HepG2 (cell line): ENCODE results near the gene SLU7. TPM values are rescaled to one million over a fixed set of nuclear protein-coding genes. Genes with fewer than 3 reads are reported as not detected.

Experiments
- ATAC-seq: fragments of 200-7000 bp; cut with Tn5 transposase; 3 replicates; pipeline ENCODE4 v1.9.1; 2020; ENCODE audit warnings: mild to moderate bottlenecking, moderate library complexity
- BruUV-seq: library from RNA; stranded (reverse); fragments of 400-500 nt; replicated peaks from 2 replicates; lab custom pipeline; 2021; lab: Mats Ljungman, UMichigan
- CTCF ChIA-PET: fragments of 300-600 bp; formaldehyde crosslinking; extraction: SDS; loops from one replicate; lab custom pipeline; 2021; ENCODE audit warnings: low total read pairs, inconsistent platforms, low intra/inter-chr PET ratio; lab: Yijun Ruan, JAX
- POLR2A ChIA-PET: fragments of 350-600 bp; sonication (Branson Sonifier 250); formaldehyde crosslinking; loops from one replicate; lab custom pipeline; 2020; ENCODE audit warnings: antibody characterized with exemption, inconsistent platforms; lab: Yijun Ruan, JAX
- DNase-seq: peaks from one replicate; pipeline ENCODE4 v3.0.0-alpha.2; 2015; ENCODE audit warnings: low spot score
- FAIRE-seq: peaks from 3 replicates; lab custom pipeline; 2011; peaks lifted over from hg19 to GRCh38; lab: Jason Lieb, UNC
- H2AFZ ChIP-seq: one replicate; pipeline ENCODE4 v1.6.1; 2011; ENCODE audit warnings: low read length, inconsistent platforms
- H3K27ac ChIP-seq: fragments of 300-600 bp; 3 replicates; pipeline ENCODE4 v1.8.0; 2011; ENCODE audit warnings: mixed run types, mild to moderate bottlenecking, mixed read lengths, low read length, inconsistent platforms; ENCODE audit not compliant: insufficient read depth; ENCODE audit errors: extremely low read length
- H3K27me3 ChIP-seq, 2 experiments: fragments of 200-600 bp in 1 of 2; 2 replicates in 1 of 2; 3 replicates in 1 of 2; pipeline versions ENCODE4 v1.6.0 to v1.8.0; 2011; ENCODE audit warnings: low read length in 2 of 2, mild to moderate bottlenecking in 2 of 2, moderate library complexity in 2 of 2, inconsistent platforms in 1 of 2; ENCODE audit not compliant: insufficient read depth in 2 of 2, control insufficient read depth in 1 of 2
- H3K36me3 ChIP-seq, 2 experiments: fragments of 200-600 bp in 1 of 2; replicated peaks in 1 of 2; 2 replicates in 1 of 2; 3 replicates in 1 of 2; pipeline versions ENCODE4 v1.5.1 to v1.8.0; 2011; ENCODE audit warnings: low read length in 2 of 2, inconsistent platforms in 1 of 2; ENCODE audit not compliant: insufficient read depth in 2 of 2, control insufficient read depth in 1 of 2
- H3K4me1 ChIP-seq: 2 replicates; pipeline ENCODE4 v1.5.1; 2012; ENCODE audit warnings: low read length, inconsistent platforms; ENCODE audit not compliant: insufficient read depth
- H3K4me2 ChIP-seq: 2 replicates; pipeline ENCODE4 v1.6.0; 2011; ENCODE audit warnings: low read depth, low read length, inconsistent platforms
- H3K4me3 ChIP-seq, 3 experiments: fragments of 200-600 bp in 1 of 3; sonication (generic), shearing (Covaris generic) in 1 of 3; replicated peaks in 1 of 3; 2 replicates each; pipeline ENCODE4 v1.5.1; 2011 to 2016; ENCODE audit warnings: low read length in 3 of 3, inconsistent platforms in 2 of 3, low read depth in 2 of 3, mild to moderate bottlenecking in 2 of 3, control low read depth in 1 of 3, mixed read lengths in 1 of 3; ENCODE audit not compliant: insufficient read depth in 1 of 3
- H3K79me2 ChIP-seq: one replicate; pipeline ENCODE4 v1.6.1; 2011; ENCODE audit warnings: low read length, inconsistent platforms; ENCODE audit not compliant: insufficient read depth
- H3K9ac ChIP-seq: 2 replicates; pipeline ENCODE4 v1.6.0; 2011; ENCODE audit warnings: mild to moderate bottlenecking, low read depth, low read length, inconsistent platforms; ENCODE audit not compliant: insufficient read depth
- H3K9me3 ChIP-seq: 2 replicates; pipeline ENCODE4 v1.5.1; 2012; ENCODE audit warnings: mild to moderate bottlenecking, low read length
- H4K20me1 ChIP-seq: 2 replicates; pipeline ENCODE4 v1.6.0; 2011; ENCODE audit warnings: inconsistent platforms, mild to moderate bottlenecking, low read length, moderate library complexity; ENCODE audit not compliant: insufficient read depth
- CBX2 ChIP-seq, 2 experiments: fragments of 200-600 bp in 1 of 2; sonication (generic); formaldehyde crosslinking in 1 of 2; IDR thresholded peaks; 2 replicates each; pipeline versions ENCODE4 v1.7.0 to v1.8.1; 2018 to 2022; ENCODE audit warnings: low read depth in 2 of 2, low read length in 1 of 2, mild to moderate bottlenecking in 1 of 2, missing genetic modification reagents in 1 of 2
- ELF4 ChIP-seq: sonication (generic); formaldehyde crosslinking; IDR thresholded peaks from 2 replicates; pipeline ENCODE4 v1.5.0; 2020; ENCODE audit warnings: missing genetic modification reagents, mild to moderate bottlenecking, moderate library complexity, borderline replicate concordance
- HNF1B ChIP-seq: sonication (generic); formaldehyde crosslinking; IDR thresholded peaks from 2 replicates; pipeline ENCODE4 v1.5.1; 2020; ENCODE audit warnings: mild to moderate bottlenecking, moderate library complexity, missing genetic modification reagents
- ISX ChIP-seq: sonication (generic); formaldehyde crosslinking; conservative IDR thresholded peaks from 2 replicates; pipeline ENCODE4 v1.5.0; 2020; ENCODE audit warnings: missing genetic modification reagents
- JUN ChIP-seq: sonication (generic); formaldehyde crosslinking; IDR thresholded peaks from 2 replicates; pipeline ENCODE4 v1.4.0; 2020; ENCODE audit warnings: mild to moderate bottlenecking, missing genetic modification reagents
- SP2 ChIP-seq: sonication (generic); formaldehyde crosslinking; IDR thresholded peaks from 2 replicates; pipeline ENCODE4 v1.5.1; 2020; ENCODE audit warnings: mild to moderate bottlenecking, missing genetic modification reagents
- TFDP2 ChIP-seq: sonication (generic); formaldehyde crosslinking; IDR thresholded peaks from 2 replicates; pipeline ENCODE4 v1.4.0; 2020; ENCODE audit warnings: missing genetic modification reagents
- TP53 ChIP-seq: sonication (generic); formaldehyde crosslinking; conservative IDR thresholded peaks from 2 replicates; pipeline ENCODE4 v1.4.0; 2020; ENCODE audit warnings: missing genetic modification reagents
- ZNF552 ChIP-seq: sonication (generic); formaldehyde crosslinking; IDR thresholded peaks from 2 replicates; pipeline ENCODE4 v1.9.0; 2022; ENCODE audit warnings: missing genetic modification reagents, mild to moderate bottlenecking, borderline replicate concordance
- WGBS: methylation state at CpG from one replicate; pipeline ENCODE4 v1.1.6; 2017; ENCODE audit warnings: low lambda C conversion rate; 5-methylcytosine and 5-hydroxymethylcytosine counted together
- in situ Hi-C: cut with HindIII; loops from 2 replicates; pipeline ENCODE4 v1.10.0; 2017; ENCODE audit warnings: low pct_unique_long_range_greater_than_20kb; ENCODE audit not compliant: extremely low pct_ligation_motif_present
- intact Hi-C: fragments of 100-400 bp; cut with micrococcal nuclease; formaldehyde crosslinking; loops from one replicate; pipeline ENCODE4 v1.10.0; 2022; ENCODE audit not compliant: unreplicated experiment
- polyA plus RNA-seq, 8 experiments: library from polyadenylated mRNA; depleted of rRNA in 3 of 8; stranded (reverse) in 7 of 8; unstranded in 1 of 8; fragments of >200 nt; fragmentation: Illumina TruSeq in 4 of 8; extraction: Trizol in 4 of 8; gene quantifications; 2 replicates each; pipeline versions ENCODE4 v1.2.1 to v1.2.3, GENCODE V29; 2011 to 2016; ENCODE audit warnings: low read depth in 4 of 8, missing spikeins in 1 of 8, mixed read lengths in 1 of 8; ENCODE audit not compliant: insufficient read depth in 1 of 8
- total RNA-seq, 5 experiments: library from RNA; depleted of rRNA; stranded (reverse); fragments of >200 nt; fragmentation: Illumina TruSeq; extraction: Trizol; gene quantifications; 2 replicates each; pipeline ENCODE4 v1.2.3, GENCODE V29; 2016; ENCODE audit warnings: low read depth in 1 of 5

The SLU7 gene
- total and polyA plus RNA-seq, 2 of the 13 experiments (the other 11 are each of a cell fraction or from before 2014, with no cell fraction given), result 24.0 to 39.2 TPM

- in situ Hi-C loops, result loop anchor here (10.0 kb wide), 1 partner anchor 363 kb away; no protein-coding TSS in a partner anchor
Measured at GRCh38 chr5:160432196-160432595, 13.3 kb upstream of the SLU7 start.

More at GRCh38 chr5:160432196-160432595, 13.3 kb upstream of the SLU7 start:
- no peak overlapping the region for H3K4me3 ChIP-seq
- ATAC-seq, result no peak
- no peak overlapping the region for H2AFZ ChIP-seq
- peaks cover 3 to 18% of the 10 kb centered on the region in 2 experiments for H3K36me3 ChIP-seq
- H3K9ac ChIP-seq, result no peak overlapping the region
- intact Hi-C loops, result no loop called here
- FAIRE-seq, result no peak
- no peaks in the 10 kb centered on the region for H3K9me3 ChIP-seq
- no TSS peak for BruUV-seq
- H3K27ac ChIP-seq, result no peak overlapping the region
- CTCF ChIA-PET, result no interaction called here
- DNase-seq, result no peak
- 87% methylated on average over 3 of the region's 4 CpGs for WGBS
- TF ChIP-seq ZNF552 (no peak), HNF1B (CRISPR knock-in tag) (no peak), TFDP2 (CRISPR knock-in tag) (no peak), ELF4 (CRISPR knock-in tag) (no peak), ISX (CRISPR knock-in tag) (no peak), CBX2 (IDR thresholded peaks at IDR 0.05; ENCODE audit: low read depth, low read length) (no peak), CBX2 (CRISPR knock-in tag; IDR thresholded peaks at IDR 0.05; ENCODE audit: low read depth) (no peak), SP2 (CRISPR knock-in tag) (no peak), JUN (CRISPR knock-in tag) (no peak), TP53 (CRISPR knock-in tag) (no peak)
- H3K4me1 ChIP-seq, result peaks cover 33% of the 10 kb centered on the region
- no peak overlapping the region for H3K4me2 ChIP-seq
- no peaks in the 10 kb centered on the region for H3K79me2 ChIP-seq
- no peaks in the 10 kb centered on the region for H4K20me1 ChIP-seq
- no peaks in the 10 kb centered on the region for H3K27me3 ChIP-seq
- POLR2A ChIA-PET, result interaction anchor here (1.1 kb wide), 1 partner anchor 13 kb away, joined by 4 read pairs; the partner anchor contains the start of gene SLU7
